Measurements from ENCODE around the gene TUBB1.

TUBB1 gene

GRCh38 chr20:59025086-59025485, 5.9 kb downstream of the TUBB1 start:
- Histone ChIP-seq H3K27ac (ENCODE audit: low read length) (no peak overlapping the region), H3K27me3 (ENCODE audit: control insufficient read depth in 1 of 2, insufficient read depth in 2 of 2, low read length in 2 of 2) (no peaks in the 10 kb centered on the region), H3K4me3 (ENCODE audit: low read length in 2 of 2) (no peak overlapping the region), H3K9me3 (ENCODE audit: control insufficient read depth in 2 of 2, low read length in 2 of 2) (no peaks in the 10 kb centered on the region), H3K9ac (ENCODE audit: low read length in 2 of 2) (no peak overlapping the region), H3K36me3 (ENCODE audit: control insufficient read depth in 2 of 2, insufficient read depth in 2 of 2, low read length in 2 of 2) (peaks cover 31 to 34% of the 10 kb centered on the region in 2 donors), H3K4me1 (ENCODE audit: control insufficient read depth, insufficient read depth, low read length) (peaks cover 5% of the 10 kb centered on the region)

GRCh38 chr20:59025511-59025910, 6.3 kb downstream of the TUBB1 start:
- H3K36me3 ChIP-seq (ENCODE audit: control insufficient read depth in 2 of 2, insufficient read depth in 2 of 2, low read length in 2 of 2), result peaks cover 31 to 37% of the 10 kb centered on the region in 2 donors
- H3K9me3 ChIP-seq (ENCODE audit: control insufficient read depth in 2 of 2, low read length in 2 of 2), result no peaks in the 10 kb centered on the region
- peaks cover 5% of the 10 kb centered on the region for H3K4me1 ChIP-seq (ENCODE audit: control insufficient read depth, insufficient read depth, low read length)
- no peak overlapping the region for H3K9ac ChIP-seq (ENCODE audit: low read length in 2 of 2)
- H3K4me3 ChIP-seq (ENCODE audit: low read length in 2 of 2), result no peak overlapping the region
- H3K27ac ChIP-seq (ENCODE audit: low read length), result no peak overlapping the region
- H3K27me3 ChIP-seq (ENCODE audit: control insufficient read depth in 1 of 2, insufficient read depth in 2 of 2, low read length in 2 of 2), result no peaks in the 10 kb centered on the region

DNA sequence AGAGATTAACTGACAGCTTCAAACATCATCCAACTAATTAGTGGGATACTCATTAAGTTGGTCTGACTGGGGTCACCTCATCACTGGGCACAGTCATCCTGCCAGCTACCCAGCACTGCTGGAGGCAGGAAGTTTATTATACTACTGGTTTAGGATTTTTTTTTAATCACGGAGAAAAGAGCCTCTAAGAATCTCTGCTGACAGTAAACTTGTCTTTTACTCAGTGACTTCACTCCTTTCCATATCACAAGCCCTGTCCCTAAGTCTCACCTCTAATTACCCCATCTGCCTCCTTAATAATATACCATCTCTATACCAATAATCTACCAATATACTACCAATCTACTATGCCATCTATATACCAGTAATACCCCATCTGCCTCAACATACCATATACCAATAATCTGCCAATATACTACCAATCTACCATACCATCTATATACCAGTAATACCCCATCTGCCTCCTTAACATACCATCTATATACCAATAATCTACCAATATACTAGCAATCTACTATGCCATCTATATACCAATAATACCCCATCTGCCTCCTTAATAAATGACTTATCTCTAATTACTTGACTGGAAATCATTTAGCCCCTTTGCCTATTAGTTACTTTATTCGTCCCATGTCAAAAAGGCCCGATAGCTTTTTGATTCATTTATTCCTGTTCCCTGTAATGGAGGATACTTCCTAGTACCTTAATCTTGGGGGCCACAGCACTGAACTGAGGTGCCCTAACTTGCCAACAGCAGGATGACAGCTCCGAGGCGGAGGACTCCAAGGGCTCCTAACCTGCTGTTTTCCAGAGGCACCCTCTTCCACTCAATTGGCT, 7.9 kb downstream of the TUBB1 start:
- H3K36me3 ChIP-seq (ENCODE audit: control insufficient read depth in 2 of 2, insufficient read depth in 2 of 2, low read length in 2 of 2), result peaks cover 31 to 37% of the 10 kb centered on the region in 2 donors
- H3K9me3 ChIP-seq (ENCODE audit: control insufficient read depth in 2 of 2, low read length in 2 of 2), result no peaks in the 10 kb centered on the region
- no peaks in the 10 kb centered on the region for H3K27me3 ChIP-seq (ENCODE audit: control insufficient read depth in 1 of 2, insufficient read depth in 2 of 2, low read length in 2 of 2)
- no peak overlapping the region for H3K4me3 ChIP-seq (ENCODE audit: low read length in 2 of 2)
- peaks cover 14% of the 10 kb centered on the region for H3K4me1 ChIP-seq (ENCODE audit: control insufficient read depth, insufficient read depth, low read length)
- no peak overlapping the region for H3K9ac ChIP-seq (ENCODE audit: low read length in 2 of 2)
- no peak overlapping the region for H3K27ac ChIP-seq (ENCODE audit: low read length)

GRCh38 chr20:59027741-59028320, 8.6 kb downstream of the TUBB1 start:
- Histone ChIP-seq H3K4me3 (ENCODE audit: low read length in 2 of 2) (no peak overlapping the region), H3K27me3 (ENCODE audit: control insufficient read depth in 1 of 2, insufficient read depth in 2 of 2, low read length in 2 of 2) (no peaks in the 10 kb centered on the region), H3K4me1 (ENCODE audit: control insufficient read depth, insufficient read depth, low read length) (peaks cover 14% of the 10 kb centered on the region), H3K36me3 (ENCODE audit: control insufficient read depth in 2 of 2, insufficient read depth in 2 of 2, low read length in 2 of 2) (peaks cover 27 to 35% of the 10 kb centered on the region in 2 donors), H3K9ac (ENCODE audit: low read length in 2 of 2) (no peak overlapping the region), H3K27ac (ENCODE audit: low read length) (no peak overlapping the region), H3K9me3 (ENCODE audit: control insufficient read depth in 2 of 2, low read length in 2 of 2) (no peaks in the 10 kb centered on the region)

GRCh38 chr20:59028812-59029211, 9.6 kb downstream of the TUBB1 start:
- Histone ChIP-seq H3K9me3 (ENCODE audit: control insufficient read depth in 2 of 2, low read length in 2 of 2) (no peaks in the 10 kb centered on the region), H3K27ac (ENCODE audit: low read length) (no peak overlapping the region), H3K9ac (ENCODE audit: low read length in 2 of 2) (no peak overlapping the region), H3K36me3 (ENCODE audit: control insufficient read depth in 2 of 2, insufficient read depth in 2 of 2, low read length in 2 of 2) (peaks cover 22 to 32% of the 10 kb centered on the region in 2 donors), H3K4me1 (ENCODE audit: control insufficient read depth, insufficient read depth, low read length) (peaks cover 14% of the 10 kb centered on the region), H3K27me3 (ENCODE audit: control insufficient read depth in 1 of 2, insufficient read depth in 2 of 2, low read length in 2 of 2) (no peaks in the 10 kb centered on the region), H3K4me3 (ENCODE audit: low read length in 2 of 2) (peak overlapping the region in 1 of 2 donors; percentile 10)

DNA sequence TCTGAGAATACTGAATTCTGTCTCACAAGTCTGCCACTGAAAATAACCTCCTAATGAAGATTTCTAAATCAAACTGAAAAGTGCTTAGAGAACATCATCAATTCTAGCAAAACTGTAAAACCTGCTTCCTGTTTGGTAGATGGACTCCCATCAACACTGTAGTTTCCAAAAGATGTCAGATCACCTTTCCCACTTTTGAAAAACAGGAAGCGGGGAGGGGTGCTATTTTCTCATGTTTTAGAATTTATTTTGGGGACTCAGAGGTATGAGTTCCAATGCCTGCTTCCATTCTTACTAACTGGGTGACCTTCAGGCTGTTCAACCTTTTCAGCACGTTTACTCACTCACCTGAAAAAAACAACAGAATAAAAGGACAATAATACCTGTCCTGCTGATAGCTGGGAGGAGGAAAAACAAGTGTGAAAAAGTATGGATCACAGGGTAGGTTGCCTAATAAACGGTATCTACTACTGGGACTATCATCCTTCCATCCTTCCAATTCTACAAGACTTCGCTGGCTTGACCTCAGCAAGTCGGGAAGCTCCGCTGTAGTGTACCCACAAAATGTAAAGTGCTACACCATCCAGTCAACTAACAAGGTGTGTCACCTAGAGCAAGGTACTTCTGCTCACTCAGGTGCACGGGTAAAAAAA, 11.8 kb downstream of the TUBB1 start:
- Histone ChIP-seq H3K9me3 (ENCODE audit: control insufficient read depth in 2 of 2, low read length in 2 of 2) (no peaks in the 10 kb centered on the region), H3K27me3 (ENCODE audit: control insufficient read depth in 1 of 2, insufficient read depth in 2 of 2, low read length in 2 of 2) (no peaks in the 10 kb centered on the region), H3K9ac (ENCODE audit: low read length in 2 of 2) (peak overlapping the region; percentile 75 to 84), H3K27ac (ENCODE audit: low read length) (no peak overlapping the region), H3K4me1 (ENCODE audit: control insufficient read depth, insufficient read depth, low read length) (peaks cover 14% of the 10 kb centered on the region), H3K36me3 (ENCODE audit: control insufficient read depth in 2 of 2, insufficient read depth in 2 of 2, low read length in 2 of 2) (peaks cover 18 to 30% of the 10 kb centered on the region in 2 donors), H3K4me3 (ENCODE audit: low read length in 2 of 2) (peak overlapping the region; percentile 60 to 85)

DNA sequence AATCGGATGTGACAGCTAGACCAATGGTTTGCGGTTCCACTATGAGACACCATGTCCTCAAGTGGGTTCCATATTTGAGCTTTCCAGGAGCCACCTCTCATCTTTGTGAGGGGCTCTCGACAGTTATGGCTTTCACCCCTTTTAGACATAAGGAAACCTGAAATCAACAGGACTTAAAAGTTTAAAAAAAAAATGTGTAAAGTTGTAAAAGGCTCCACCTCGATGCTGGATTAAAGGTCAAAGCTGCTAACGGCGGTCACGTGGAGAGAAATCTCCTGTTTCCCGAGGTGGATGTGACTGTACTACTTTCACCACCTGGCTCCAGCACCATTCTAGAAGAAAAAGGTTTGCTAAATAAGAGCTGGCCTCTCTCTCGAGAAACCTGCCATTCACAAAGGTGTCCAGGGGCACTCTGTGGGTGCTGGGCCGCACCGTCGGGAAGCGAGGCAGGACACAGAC, 12.4 kb downstream of the TUBB1 start:
- Histone ChIP-seq H3K27me3 (ENCODE audit: control insufficient read depth in 1 of 2, insufficient read depth in 2 of 2, low read length in 2 of 2) (no peaks in the 10 kb centered on the region), H3K9ac (ENCODE audit: low read length in 2 of 2) (peak overlapping the region; percentile 75 to 84), H3K4me3 (ENCODE audit: low read length in 2 of 2) (peak overlapping the region; percentile 60 to 85), H3K36me3 (ENCODE audit: control insufficient read depth in 2 of 2, insufficient read depth in 2 of 2, low read length in 2 of 2) (peaks cover 21 to 34% of the 10 kb centered on the region in 2 donors), H3K27ac (ENCODE audit: low read length) (peak overlapping the region; percentile 77), H3K9me3 (ENCODE audit: control insufficient read depth in 2 of 2, low read length in 2 of 2) (no peaks in the 10 kb centered on the region), H3K4me1 (ENCODE audit: control insufficient read depth, insufficient read depth, low read length) (peaks cover 14% of the 10 kb centered on the region)

DNA sequence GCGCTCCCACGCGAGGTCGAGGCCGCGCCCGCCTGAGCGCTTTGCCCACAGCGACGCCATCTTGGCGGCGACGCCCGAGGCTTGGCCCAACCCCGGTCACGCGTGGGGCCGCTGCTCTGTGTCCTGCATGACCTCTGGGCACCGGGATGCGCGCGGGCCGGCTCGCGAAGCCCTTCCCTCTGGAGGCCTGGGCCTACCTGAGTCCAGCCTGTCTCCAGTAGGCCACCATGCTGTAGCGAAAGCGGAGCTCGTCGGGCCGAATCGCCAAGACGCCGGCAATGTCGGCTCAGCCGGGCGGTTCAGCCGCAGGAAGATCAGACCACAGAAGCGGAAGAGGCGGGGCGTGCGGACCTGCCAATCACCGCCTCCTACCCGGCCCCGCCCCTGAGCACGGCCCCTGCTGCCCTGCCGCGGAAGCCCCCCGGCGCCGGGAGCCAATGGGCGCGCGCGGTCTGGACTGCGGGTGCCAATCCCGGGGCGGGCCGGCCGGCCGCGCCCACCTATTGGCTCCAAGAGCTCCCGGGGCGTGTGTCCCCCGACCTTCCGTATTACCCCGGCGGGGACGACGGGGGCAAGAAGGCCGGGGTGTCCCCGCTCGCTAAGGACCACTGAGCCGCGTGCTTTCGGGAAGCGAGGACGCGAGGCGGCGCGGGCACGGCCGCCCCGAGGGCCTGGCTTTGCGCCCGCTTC, 12.9 kb downstream of the TUBB1 start, which contains the start of gene ATP5F1E:
TSS of gene ATP5F1E (minus strand) at position 313 of the 690 bp plus-strand sequence. CDS start at position 229, 84 bp downstream.
- H3K4me3 ChIP-seq (ENCODE audit: low read length in 2 of 2), result peak within 1 kb of the TSS; percentile 72 to 85
- no peaks in the 10 kb centered on the region for H3K9me3 ChIP-seq (ENCODE audit: control insufficient read depth in 2 of 2, low read length in 2 of 2)
- H3K4me1 ChIP-seq (ENCODE audit: control insufficient read depth, insufficient read depth, low read length), result peaks cover 14% of the 10 kb centered on the region
- peak within 1 kb of the TSS; percentile 77 for H3K27ac ChIP-seq (ENCODE audit: low read length)
- H3K9ac ChIP-seq (ENCODE audit: low read length in 2 of 2), result peak within 1 kb of the TSS; percentile 75 to 84
- H3K27me3 ChIP-seq (ENCODE audit: control insufficient read depth in 1 of 2, insufficient read depth in 2 of 2, low read length in 2 of 2), result no peaks in the 10 kb centered on the region
- H3K36me3 ChIP-seq (ENCODE audit: control insufficient read depth in 2 of 2, insufficient read depth in 2 of 2, low read length in 2 of 2), result peaks cover 24 to 39% of the 10 kb centered on the region in 2 donors

DNA sequence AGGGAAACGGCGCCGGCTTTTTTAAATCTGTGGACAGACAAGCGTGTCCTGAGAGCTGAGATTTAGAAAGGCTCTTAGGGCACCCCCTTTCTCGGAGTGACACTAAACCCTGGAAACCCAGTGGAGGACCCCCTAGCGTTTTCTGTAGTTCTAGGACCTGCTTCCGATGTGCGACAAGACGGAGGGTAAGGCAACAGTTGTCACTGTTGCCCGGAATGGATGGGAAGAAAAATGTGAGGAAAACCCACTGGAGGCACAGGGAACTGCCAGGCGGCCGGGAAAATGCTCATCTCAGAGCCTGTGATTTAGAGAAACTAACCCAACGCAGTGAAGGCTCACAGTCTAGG, 13.5 kb downstream of the TUBB1 start:
- H3K36me3 ChIP-seq (ENCODE audit: control insufficient read depth in 2 of 2, insufficient read depth in 2 of 2, low read length in 2 of 2), result peaks cover 24 to 41% of the 10 kb centered on the region in 2 donors
- peaks cover 14% of the 10 kb centered on the region for H3K4me1 ChIP-seq (ENCODE audit: control insufficient read depth, insufficient read depth, low read length)
- peak overlapping the region; percentile 72 to 85 for H3K4me3 ChIP-seq (ENCODE audit: low read length in 2 of 2)
- H3K9ac ChIP-seq (ENCODE audit: low read length in 2 of 2), result peak overlapping the region; percentile 67 to 72
- H3K9me3 ChIP-seq (ENCODE audit: control insufficient read depth in 2 of 2, low read length in 2 of 2), result no peaks in the 10 kb centered on the region
- H3K27me3 ChIP-seq (ENCODE audit: control insufficient read depth in 1 of 2, insufficient read depth in 2 of 2, low read length in 2 of 2), result no peaks in the 10 kb centered on the region
- peak overlapping the region; percentile 77 for H3K27ac ChIP-seq (ENCODE audit: low read length)

DNA sequence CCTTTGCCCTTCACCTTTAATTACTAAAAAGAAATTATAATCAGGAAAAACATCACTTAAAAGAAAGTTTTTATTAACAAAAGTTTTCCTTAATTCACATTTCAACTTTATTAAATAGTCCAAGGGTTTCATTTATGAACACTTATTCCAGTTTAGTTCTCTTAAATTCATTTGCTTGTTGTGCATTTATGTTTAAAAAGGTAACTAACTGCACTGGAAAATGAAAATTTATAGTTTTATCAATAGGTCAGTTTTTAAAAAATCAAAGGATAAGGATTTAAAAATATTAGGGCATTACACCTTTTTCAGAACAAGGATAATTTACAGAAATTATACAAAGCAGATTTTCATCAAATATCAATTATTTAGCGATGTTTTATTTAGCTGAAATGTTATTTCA, 13.9 kb downstream of the TUBB1 start:
- Histone ChIP-seq H3K4me3 (ENCODE audit: low read length in 2 of 2) (peak overlapping the region; percentile 72 to 85), H3K9me3 (ENCODE audit: control insufficient read depth in 2 of 2, low read length in 2 of 2) (no peaks in the 10 kb centered on the region), H3K9ac (ENCODE audit: low read length in 2 of 2) (peak overlapping the region in 1 of 2 donors; percentile 67), H3K27me3 (ENCODE audit: control insufficient read depth in 1 of 2, insufficient read depth in 2 of 2, low read length in 2 of 2) (no peaks in the 10 kb centered on the region), H3K27ac (ENCODE audit: low read length) (peak overlapping the region; percentile 77), H3K4me1 (ENCODE audit: control insufficient read depth, insufficient read depth, low read length) (peaks cover 14% of the 10 kb centered on the region), H3K36me3 (ENCODE audit: control insufficient read depth in 2 of 2, insufficient read depth in 2 of 2, low read length in 2 of 2) (peaks cover 28 to 40% of the 10 kb centered on the region in 2 donors)
